GM19467 (cell line): ENCODE measurements around the gene LRP3.
"Not testable (repeated sequence)": the region's sequence is repeated elsewhere in the genome, so short reads cannot be mapped to it uniquely, and the experiment has no call there.

ENCODE experiments used
- ATAC-seq: cut with Tn5 transposase; IDR thresholded peaks from one replicate; pipeline ENCODE4 v1.9.1; 2021; ENCODE audit warnings: mild to moderate bottlenecking, moderate library complexity; ENCODE audit not compliant: unreplicated experiment

The LRP3 gene

GRCh38 chr19:33175886-33176669 lies 18.1 kb upstream of the LRP3 start:
- ATAC-seq: no peak

GRCh38 chr19:33176670-33177416 lies 17.3 kb upstream of the LRP3 start:
- ATAC-seq: peak; percentile 86

DNA sequence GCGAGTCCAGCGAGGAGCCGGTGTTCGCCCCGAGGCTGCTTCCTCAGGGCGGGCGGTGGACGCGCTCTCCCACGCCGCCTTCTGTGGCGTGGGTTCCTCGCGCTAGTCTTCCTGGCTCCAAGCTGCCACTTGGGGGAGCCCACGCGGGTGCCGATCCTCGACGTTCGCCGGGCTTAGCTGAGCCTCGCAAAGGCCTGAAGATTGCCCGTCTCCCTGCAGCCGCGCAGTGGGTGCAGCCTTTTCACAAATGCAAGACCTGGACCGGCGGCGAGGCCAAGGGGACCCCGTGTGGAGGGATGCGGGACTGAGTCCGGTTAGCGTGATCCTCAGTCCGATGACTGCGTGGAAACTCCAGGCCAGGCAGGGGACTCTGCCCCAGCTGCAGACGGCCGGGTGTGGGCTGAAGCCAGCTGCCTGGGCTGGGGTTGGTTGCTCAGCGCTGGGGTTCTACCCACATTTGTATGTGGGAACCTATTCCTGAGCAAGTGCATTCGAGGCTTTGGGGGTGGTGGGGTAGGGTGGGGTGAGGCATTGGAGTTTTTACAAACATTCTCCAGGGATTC lies 16.6 kb upstream of the LRP3 start:
- ATAC-seq: peak; percentile 19

- ATAC-seq: no peak
Observed at GRCh38 chr19:33186431-33187182, 7.5 kb upstream of the LRP3 start.

DNA sequence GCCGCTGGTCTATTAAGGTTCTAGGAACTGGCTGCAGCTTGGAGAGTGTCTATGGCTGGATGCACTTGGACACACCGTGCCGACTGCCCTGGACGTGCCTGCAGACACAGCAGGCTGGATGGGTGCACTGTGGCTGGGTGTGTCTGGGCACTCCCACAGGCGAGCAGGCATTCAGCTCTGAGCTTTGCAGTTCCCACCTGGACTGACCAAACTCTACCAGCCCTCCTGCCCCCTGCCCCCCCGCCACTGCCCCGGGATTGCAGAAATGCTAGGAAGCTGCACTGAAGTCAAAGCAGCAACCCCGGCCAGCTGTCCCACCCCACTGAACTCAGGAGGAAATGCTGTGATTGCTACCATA lies 7.0 kb upstream of the LRP3 start:
- ATAC-seq: no peak

DNA sequence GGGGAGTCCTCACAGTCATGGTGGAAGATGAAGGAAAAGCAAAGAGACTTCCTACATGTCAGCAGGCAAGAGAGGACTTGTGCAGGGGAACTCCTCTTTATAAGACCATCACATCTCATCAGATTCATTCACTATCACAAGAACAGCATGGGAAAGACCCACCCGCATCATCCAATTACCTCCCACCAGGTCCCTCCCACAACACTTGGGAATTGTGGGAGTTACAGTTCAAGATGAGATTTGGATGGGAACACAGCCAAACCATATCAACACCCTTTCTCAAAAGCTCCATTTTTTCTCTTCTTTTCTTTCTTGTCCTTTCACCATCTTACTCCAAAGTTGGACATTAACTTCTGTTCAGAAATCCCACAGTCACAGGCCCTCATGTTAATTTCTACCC lies 4.7 kb upstream of the LRP3 start:
- no peak for ATAC-seq

- not testable (repeated sequence) for ATAC-seq
Observed at GRCh38 chr19:33191092-33191491, 3.0 kb upstream of the LRP3 start.

DNA sequence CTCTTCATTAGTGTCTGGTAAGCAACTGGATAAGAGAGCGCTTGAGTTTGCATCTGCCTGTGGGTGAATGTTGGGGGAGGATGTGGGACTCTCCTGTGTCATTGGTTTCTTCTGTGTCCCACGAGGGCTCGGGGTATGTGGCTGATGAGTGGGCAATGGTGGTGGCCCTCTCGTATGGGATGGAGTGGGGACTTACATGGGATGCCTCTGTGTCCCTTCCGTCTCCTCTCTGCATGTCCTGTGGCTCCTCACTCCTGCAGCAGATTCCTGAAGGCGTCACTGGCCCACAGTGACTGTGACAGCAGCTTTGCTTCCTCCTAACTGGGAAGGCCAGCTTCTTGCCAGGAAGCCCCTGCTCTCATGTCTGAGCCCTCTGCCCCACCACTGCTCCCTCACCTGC lies 2.6 kb upstream of the LRP3 start:
- ATAC-seq: no peak

GRCh38 chr19:33192010-33192409 lies 2.1 kb upstream of the LRP3 start:
- no peak for ATAC-seq

DNA sequence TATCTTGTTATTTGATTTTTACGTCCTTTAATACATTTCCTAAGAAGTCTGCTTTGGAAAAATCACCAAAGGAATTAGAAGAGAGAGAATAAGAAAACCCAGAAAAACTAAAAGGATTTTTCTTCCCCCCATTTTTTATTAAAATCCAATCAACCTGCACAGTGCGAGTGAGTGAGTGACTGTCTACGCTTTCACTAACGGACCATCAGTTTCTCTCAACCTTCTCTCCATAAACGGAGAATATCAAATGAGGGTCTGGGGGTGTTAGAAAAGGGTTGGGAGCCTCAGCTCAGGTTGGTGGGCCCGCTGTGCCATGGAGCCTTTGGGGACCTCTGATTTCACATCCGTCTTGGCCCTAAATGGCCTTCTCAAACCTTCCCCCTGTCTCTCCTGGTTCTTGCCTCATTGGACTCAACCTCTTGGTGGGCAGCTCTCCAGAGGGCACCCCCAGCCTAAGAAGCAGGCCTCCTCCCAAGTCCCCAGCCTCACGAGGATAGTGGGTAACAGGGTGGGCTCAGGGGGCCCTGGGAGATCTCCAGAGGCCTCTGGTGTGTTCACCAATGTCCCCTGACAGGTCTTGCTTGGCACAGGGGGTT lies 763 bp upstream of the LRP3 start:
- no peak for ATAC-seq

DNA sequence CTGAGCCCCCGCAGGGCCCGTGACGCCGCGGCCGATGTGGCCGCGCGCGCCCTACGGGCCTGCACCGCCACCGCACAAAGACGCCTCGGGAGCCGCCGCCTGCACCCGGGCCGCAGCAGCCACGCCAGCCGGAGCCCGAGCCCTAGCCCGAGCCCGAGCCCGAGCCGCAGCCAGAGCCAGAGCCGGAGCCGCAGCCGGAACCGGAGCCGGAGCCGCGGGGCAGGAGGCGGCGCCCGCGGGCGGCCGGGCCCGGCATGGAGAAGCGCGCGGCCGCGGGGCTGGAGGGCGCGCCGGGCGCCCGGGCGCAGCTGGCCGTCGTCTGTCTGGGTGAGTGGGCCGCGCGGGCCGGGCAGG lies 379 bp downstream of the LRP3 start:
- no peak for ATAC-seq

GRCh38 chr19:33194886-33195644 lies 935 bp downstream of the LRP3 start:
- ATAC-seq: no peak

- no peak for ATAC-seq
Observed at GRCh38 chr19:33195645-33196347, 1.7 kb downstream of the LRP3 start.

DNA sequence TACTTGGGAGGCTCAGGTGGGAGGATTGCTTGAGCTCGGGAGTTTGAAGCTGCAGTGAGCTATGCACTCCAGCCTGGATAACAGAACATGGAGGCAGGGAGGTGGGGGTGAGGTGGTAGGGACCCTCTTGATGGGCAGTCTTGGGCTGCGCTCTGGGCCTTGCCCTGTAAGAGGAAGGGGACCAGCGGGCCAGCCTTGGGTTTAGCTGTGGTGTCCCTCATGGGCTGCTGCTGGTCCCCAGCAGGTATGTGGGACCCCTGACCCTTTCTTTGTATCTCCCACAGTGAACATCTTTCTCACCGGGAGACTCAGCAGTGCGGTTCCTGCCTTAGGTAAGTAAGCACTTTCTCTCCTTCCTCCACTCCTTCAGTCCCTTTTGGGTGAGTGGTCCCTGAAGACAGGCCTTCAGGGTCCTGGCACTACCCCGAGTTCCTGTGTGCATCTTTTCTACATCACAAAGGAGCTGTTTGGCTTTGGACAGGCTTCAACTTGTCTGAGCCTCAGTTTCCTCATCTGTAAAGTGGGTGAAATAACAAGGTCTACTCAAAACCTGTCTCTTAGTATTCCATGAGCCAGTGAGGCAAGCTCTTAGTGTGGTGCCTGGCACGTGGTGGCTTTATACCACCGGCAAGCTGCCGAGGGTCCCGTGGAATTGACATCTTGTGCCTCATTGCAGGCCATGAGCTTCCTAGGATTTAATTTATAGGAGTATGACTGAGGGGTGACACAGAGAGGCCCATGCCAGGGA lies 2.5 kb downstream of the LRP3 start:
- ATAC-seq: no peak

GRCh38 chr19:33197591-33198000 lies 3.5 kb downstream of the LRP3 start:
- no peak for ATAC-seq

- no peak for ATAC-seq
Observed at GRCh38 chr19:33198169-33198568, 4.0 kb downstream of the LRP3 start.

DNA sequence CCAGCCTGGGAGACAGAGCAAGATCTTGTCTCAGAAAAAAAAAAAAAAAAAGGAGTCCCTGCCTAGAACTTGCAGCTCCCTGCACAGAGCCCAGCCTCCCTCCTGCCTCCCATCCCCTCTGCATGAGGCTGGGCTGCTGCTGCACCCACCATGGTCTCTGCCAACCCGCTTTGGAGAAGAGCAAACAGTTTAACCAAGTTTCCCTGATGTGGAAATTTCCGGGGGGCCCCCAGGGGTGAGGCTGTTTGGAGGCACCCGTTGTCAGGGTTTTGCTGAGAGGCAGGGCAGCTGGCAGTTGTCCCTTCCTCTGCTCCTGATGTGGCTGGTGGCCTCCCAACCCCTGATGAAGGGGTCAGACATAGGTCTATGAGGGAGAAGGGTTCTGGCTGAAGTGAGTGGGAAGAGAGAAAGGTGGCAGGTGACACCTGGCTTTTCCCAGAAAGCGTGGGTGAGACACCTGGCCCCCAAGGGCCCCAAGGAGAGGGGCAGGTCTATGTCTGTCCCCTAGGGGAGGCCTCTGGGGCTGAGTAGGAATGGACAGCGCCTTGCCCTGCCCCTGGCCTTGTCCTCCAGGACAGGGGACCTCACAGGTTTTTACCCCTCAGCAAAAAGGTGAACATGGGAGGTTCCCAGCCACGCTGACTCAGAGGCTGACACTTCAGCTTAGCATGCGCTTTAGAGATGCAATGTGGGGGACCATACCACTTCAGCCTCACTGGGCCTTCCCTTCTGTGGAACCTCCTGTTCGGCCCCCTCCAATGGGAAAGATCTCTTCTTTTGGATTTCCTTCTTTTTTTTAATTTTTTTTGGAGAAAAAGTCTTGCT lies 5.5 kb downstream of the LRP3 start:
- no peak for ATAC-seq

- no peak for ATAC-seq
Observed at GRCh38 chr19:33201473-33201872, 7.3 kb downstream of the LRP3 start.
